Measurements from ENCODE around the gene ATF7IP2. TPM values are rescaled to one million over a fixed set of nuclear protein-coding genes. Genes with fewer than 3 reads are reported as not detected.
"Not testable (repeated sequence)": the region's sequence is repeated elsewhere in the genome, so short reads cannot be mapped to it uniquely, and the experiment has no call there.

The ATF7IP2 gene
- total RNA-seq, 6 experiments from 2014 or later = 13.0 to 42.8 (median 24.0) TPM

DNA sequence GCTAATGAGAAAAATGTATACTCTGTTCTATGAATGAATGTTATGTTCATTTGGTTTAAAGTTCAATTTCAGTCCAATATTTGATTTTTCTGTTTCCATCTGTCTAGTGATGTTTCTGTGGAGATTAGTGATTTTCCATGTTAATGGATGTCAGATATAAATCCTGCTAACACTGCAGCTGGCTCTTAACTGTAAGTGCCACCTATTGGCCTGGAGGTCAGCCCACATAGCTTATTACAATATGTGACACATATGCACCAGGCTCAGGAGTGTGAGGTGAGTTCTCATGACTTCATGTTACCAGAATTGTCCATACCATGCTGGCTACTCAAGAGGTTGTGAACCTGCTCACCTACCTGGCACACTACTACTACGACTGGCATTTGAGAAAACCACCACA, 17.1 kb downstream of the ATF7IP2 start:
- no peak for ATAC-seq
- peaks cover 0 to 8% (median 0%) of the 10 kb centered on the region in 4 donors for H3K9me3 ChIP-seq
- 100% methylated on average over 1 of the region's 1 CpG for WGBS (ENCODE audit: insufficient coverage, low coverage, low lambda C conversion rate, missing lambda C conversion rate)

DNA sequence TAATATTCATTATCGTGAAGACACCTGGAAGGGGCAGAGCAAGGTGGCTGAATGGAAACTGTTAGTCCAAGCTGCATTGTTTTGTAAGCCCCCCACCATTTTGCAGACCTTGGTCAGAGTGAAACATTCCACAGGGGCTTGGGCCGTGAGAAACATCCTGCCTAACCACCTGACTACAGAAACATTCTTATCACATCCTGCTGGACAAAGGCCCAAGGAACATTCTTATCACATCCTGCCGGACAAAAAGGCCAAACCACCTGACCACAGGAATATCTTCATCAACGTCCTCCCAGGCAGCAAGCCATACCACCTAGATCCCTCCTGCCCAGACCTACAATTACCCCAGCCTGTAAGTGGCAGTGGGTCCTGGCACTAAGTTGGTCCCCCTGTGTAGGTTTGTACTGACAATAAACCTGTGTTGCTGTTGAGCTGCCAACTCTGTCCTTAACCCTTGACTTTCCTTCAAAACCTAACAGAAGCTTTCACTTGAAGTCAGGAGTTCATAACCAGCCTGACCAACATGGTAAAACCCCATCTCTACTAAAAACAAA, 19.6 kb downstream of the ATF7IP2 start:
- peaks cover 0 to 5% (median 0%) of the 10 kb centered on the region in 4 donors for H3K4me1 ChIP-seq
- no peaks in the 10 kb centered on the region for H3K36me3 ChIP-seq
- TF ChIP-seq, protein P1, sequence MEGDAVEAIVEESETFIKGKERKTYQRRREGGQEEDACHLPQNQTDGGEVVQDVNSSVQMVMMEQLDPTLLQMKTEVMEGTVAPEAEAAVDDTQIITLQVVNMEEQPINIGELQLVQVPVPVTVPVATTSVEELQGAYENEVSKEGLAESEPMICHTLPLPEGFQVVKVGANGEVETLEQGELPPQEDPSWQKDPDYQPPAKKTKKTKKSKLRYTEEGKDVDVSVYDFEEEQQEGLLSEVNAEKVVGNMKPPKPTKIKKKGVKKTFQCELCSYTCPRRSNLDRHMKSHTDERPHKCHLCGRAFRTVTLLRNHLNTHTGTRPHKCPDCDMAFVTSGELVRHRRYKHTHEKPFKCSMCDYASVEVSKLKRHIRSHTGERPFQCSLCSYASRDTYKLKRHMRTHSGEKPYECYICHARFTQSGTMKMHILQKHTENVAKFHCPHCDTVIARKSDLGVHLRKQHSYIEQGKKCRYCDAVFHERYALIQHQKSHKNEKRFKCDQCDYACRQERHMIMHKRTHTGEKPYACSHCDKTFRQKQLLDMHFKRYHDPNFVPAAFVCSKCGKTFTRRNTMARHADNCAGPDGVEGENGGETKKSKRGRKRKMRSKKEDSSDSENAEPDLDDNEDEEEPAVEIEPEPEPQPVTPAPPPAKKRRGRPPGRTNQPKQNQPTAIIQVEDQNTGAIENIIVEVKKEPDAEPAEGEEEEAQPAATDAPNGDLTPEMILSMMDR (IDR thresholded peaks at IDR 0.05) = no peak
- no peak for TF ChIP-seq POLR2A (IDR thresholded peaks at IDR 0.05)
- DNase-seq = no peak
- H3K9me3 ChIP-seq = peaks cover 0 to 19% (median 4%) of the 10 kb centered on the region in 4 donors
- H3K4me3 ChIP-seq = no peak overlapping the region
- no peaks in the 10 kb centered on the region for H3K27me3 ChIP-seq
- peak in 2 of 4 donors; percentile 45 to 47 for ATAC-seq
- 42% methylated on average over 4 of the region's 4 CpGs for WGBS (ENCODE audit: insufficient coverage, low coverage, low lambda C conversion rate, missing lambda C conversion rate)
- intact Hi-C loops (cut with DNase I) = no loop called here
- H3K27ac ChIP-seq = no peak overlapping the region

More for the DNA sequence above, 17.1 kb downstream of the ATF7IP2 start:
- Histone ChIP-seq H3K4me3 (no peak overlapping the region), H3K4me1 (peaks cover 0 to 8% (median 0%) of the 10 kb centered on the region in 4 donors), H3K27ac (no peak overlapping the region), H3K36me3 (no peaks in the 10 kb centered on the region), H3K27me3 (no peaks in the 10 kb centered on the region)
- TF ChIP-seq POLR2A (IDR thresholded peaks at IDR 0.05) = no peak
- TF ChIP-seq, protein P1 (IDR thresholded peaks at IDR 0.05) = no peak
- DNase-seq = no peak
- intact Hi-C loops (cut with DNase I) = no loop called here

DNA sequence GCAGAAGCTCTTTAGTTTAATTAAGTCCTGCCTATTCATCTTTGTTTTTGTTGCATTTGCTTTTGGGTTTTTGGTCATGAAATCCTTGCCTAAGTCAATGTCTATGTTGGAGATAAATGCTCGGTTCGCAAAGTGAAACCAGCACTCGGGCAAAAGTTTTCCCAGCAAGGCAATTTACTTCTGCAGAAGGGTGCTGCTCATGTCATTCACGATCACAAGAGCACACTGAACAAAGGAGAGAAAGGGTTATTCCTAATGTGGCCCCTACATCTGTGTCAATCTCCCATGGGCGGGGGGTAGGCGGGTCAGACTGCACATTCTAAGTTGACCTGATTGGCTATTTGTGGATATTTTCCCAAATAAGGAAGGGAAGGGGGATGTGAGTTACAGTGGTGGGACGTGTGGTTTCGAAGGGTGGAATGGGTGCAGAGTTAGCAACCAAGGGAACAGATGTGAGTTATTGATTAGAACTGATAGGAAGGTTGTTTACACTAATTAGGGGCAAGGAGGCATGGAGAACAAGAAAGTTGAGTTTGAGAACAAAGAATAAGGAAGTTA, 23.0 kb downstream of the ATF7IP2 start:
- no peak for DNase-seq
- no peak for ATAC-seq
- intact Hi-C loops (cut with DNase I) = no loop called here
- Histone ChIP-seq H3K4me3 (no peak overlapping the region), H3K27ac (no peak overlapping the region), H3K9me3 (peaks cover 0 to 19% (median 4%) of the 10 kb centered on the region in 4 donors), H3K36me3 (no peaks in the 10 kb centered on the region), H3K27me3 (no peaks in the 10 kb centered on the region), H3K4me1 (no peaks in the 10 kb centered on the region)
- no peak for TF ChIP-seq POLR2A (IDR thresholded peaks at IDR 0.05)
- TF ChIP-seq, protein P1 (IDR thresholded peaks at IDR 0.05) = no peak
- WGBS (ENCODE audit: insufficient coverage, low coverage, low lambda C conversion rate, missing lambda C conversion rate) = 85% methylated on average over 8 of the region's 8 CpGs

DNA sequence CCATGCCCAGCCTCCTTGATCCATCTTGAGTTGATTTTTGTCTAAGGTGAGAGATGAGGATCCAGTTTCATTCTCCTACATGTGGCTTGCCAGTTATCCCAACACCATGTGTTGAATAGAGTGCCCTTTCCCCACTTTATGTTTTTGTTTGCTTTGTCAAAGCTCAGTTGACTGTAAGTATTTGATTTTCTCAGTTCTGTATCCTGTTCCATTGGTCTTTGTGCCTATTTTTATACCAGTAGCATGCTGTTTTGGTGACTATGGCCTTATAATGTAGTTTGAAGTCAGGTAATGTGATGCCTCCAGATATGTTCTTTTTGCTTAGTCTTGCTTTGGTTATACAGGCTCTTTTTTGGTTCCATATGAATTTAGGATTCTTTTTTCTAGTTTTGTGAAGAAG, 23.9 kb downstream of the ATF7IP2 start:
- H3K9me3 ChIP-seq = peaks cover 0 to 19% (median 4%) of the 10 kb centered on the region in 4 donors

DNA sequence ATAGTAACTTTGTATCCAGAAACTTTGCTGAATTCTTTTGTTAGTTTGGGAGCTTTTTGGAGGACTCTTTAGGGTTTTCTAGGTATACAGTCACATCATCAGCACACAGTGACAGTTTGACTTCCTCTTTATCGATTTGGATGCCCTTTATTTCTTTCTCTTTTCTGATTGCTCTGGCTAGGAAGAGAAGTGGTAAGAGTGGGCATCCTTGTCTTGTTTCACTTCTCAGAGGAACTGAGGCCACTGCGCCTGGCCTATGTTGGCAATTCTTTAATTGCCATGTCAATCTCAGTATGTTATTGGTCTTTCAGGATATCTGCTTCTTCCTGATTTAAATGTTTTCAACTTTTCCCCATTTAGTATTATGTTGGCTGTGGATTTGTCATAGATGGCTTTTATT, 24.6 kb downstream of the ATF7IP2 start:
- H3K9me3 ChIP-seq = peaks cover 0 to 19% (median 4%) of the 10 kb centered on the region in 4 donors

More for the DNA sequence above, 23.9 kb downstream of the ATF7IP2 start:
- intact Hi-C loops (cut with DNase I); H3K36me3 ChIP-seq; DNase-seq; H3K4me3 ChIP-seq; H3K27me3 ChIP-seq; ATAC-seq; H3K27ac ChIP-seq; H3K4me1 ChIP-seq: not testable (repeated sequence)

More for the DNA sequence above, 24.6 kb downstream of the ATF7IP2 start:
- H3K4me3 ChIP-seq = no peak overlapping the region
- WGBS (ENCODE audit: insufficient coverage, low coverage, low lambda C conversion rate, missing lambda C conversion rate) = 62% methylated on average over 2 of the region's 2 CpGs
- no peaks in the 10 kb centered on the region for H3K36me3 ChIP-seq
- no peaks in the 10 kb centered on the region for H3K4me1 ChIP-seq
- no peaks in the 10 kb centered on the region for H3K27me3 ChIP-seq
- intact Hi-C loops (cut with DNase I) = no loop called here
- TF ChIP-seq, protein P1 (IDR thresholded peaks at IDR 0.05) = no peak
- TF ChIP-seq POLR2A (IDR thresholded peaks at IDR 0.05) = no peak
- no peak for DNase-seq
- ATAC-seq = no peak
- H3K27ac ChIP-seq = no peak overlapping the region
